HG02571 (cell line): ENCODE data around the gene SH2D4B.

Experiments used
- ATAC-seq: cut with Tn5 transposase; IDR thresholded peaks from one replicate; pipeline ENCODE4 v1.9.1; 2021; ENCODE audit warnings: mild to moderate bottlenecking, moderate library complexity; ENCODE audit not compliant: unreplicated experiment

Gene SH2D4B

DNA sequence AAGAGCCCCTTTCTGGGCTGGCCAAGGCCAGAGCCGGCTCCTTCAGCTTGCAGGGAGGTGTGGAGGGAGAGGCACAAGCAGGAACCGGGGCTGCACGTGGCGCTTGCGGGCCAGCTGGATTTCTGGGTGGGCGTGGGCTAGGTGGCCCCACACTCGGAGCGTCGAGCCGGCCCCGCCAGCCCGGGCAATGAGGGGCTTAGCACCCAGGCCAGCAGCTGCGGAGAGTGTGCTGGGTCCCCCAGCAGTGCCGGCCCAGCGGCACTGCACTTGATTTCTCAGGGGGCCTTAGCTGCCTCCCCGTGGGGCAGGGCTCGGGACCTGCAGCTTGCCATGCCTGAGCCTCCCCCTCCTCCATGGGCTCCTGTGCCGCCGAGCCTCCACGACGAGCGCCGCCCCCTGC, 48.1 kb downstream of the SH2D4B start:
- no peak for ATAC-seq

DNA sequence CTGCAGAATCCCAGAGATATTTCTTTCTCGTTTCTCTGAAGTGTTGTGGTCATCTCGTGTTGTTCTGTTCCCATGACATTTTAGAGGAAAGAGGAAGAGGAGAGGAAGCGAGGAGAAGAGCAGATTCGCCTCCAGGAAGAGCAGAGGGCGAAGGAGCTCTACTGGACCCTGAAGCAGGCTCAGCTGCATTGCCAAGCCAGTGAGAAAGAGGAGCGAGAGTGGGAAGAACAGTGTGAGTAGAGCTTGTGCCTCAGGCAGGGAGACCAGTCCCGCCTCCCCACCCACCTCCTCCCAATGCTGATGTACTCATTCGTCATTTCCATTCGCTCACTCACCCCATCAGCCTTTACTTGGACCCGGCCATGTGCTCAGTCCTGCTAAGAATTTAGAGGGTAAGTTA, 50.8 kb downstream of the SH2D4B start:
- no peak for ATAC-seq

DNA sequence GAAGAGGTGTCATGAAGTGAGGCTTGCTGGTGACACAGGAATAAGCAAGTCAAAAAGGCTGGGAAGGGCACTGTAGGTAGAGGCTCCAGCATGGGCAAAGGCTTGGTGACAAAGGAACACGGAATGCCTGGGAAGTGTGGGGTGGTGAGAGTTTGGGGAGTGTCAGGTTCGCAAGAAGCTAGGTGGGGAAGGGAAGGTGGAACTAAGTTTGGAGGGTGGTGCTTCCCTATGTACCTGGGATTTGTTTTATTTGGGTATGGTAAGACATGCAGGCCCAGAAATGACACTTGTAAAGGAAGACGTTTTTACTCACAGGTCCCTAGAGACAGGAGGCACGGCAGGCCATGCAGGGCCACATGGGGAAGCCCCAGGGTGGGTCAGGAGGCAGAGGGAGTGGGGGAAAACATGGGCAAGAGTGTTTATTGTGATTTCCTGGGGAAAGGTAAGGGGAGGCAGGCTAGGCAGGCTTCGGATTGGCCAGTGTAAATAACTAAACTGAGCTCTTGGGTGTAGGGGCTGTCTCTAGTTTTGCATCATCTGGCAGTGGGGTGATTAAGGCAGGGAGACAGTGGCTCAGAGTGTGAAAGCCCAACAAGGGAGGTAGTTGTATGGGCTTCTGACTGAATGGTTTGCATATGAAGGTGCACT, 52.1 kb downstream of the SH2D4B start:
- peak; percentile 94 for ATAC-seq

DNA sequence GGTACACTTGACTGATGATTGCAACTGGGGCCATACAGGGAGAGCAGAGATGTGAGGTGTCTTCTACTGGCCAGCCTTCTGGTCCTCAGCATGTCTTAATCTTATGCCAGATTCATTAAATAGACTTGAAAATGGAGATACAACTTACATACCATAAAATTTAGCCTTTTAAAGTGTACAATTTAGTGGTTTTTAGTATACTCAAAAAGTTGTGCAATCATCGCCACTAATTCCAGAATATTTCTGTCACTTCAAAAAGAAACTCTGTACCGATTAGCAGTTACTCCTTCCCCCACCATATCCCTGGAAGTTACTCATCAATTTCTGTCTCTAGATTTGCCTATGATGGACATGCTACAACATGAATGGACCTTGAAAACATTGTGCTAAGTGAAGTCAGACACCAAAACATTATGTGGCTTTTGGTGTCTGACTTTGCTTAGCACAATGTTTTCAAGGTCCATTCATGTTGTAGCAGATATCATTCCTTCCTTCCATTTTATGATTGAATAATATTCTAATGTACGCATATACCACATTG, 53.0 kb downstream of the SH2D4B start:
- ATAC-seq, result no peak

DNA sequence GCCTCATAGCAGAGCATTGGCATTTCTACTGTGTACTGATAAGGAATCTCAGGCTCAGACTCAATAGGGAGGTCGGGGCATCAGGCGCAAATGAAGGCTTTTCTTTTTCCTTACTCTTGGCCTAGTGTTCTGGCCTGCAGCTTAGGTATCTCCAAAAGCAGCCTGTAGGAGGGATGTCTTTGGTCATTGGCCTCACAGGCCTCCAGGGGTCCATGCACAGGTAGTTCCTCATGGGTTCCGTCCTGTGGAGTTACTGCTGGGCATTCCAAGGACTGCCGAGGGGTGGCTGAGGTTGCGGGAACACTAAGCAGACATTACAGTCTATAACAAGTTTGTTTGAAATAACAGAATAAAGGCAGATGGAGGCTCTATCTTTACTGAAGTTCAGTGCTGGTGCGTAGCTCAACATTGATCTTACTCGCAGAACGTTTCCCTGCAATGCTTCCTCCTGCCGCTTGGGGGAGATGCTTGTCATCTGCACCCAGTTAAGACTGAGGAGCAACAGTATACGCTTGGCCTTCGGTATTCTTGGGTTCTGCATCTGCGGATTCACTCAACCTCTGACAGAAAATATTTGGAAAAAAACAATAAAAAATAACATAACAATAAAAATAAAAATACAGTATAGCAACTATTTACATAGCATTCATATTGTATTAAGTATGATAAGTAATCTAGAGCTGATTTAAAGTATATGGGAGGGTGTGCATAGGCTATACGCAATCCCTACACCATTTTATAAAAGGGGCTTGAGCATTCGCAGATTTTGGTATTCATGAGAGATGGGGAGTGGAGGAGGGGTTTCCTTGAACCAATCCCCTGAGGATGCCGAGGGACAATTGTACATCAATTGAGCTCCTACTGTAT, 58.9 kb downstream of the SH2D4B start:
- ATAC-seq, result no peak

DNA sequence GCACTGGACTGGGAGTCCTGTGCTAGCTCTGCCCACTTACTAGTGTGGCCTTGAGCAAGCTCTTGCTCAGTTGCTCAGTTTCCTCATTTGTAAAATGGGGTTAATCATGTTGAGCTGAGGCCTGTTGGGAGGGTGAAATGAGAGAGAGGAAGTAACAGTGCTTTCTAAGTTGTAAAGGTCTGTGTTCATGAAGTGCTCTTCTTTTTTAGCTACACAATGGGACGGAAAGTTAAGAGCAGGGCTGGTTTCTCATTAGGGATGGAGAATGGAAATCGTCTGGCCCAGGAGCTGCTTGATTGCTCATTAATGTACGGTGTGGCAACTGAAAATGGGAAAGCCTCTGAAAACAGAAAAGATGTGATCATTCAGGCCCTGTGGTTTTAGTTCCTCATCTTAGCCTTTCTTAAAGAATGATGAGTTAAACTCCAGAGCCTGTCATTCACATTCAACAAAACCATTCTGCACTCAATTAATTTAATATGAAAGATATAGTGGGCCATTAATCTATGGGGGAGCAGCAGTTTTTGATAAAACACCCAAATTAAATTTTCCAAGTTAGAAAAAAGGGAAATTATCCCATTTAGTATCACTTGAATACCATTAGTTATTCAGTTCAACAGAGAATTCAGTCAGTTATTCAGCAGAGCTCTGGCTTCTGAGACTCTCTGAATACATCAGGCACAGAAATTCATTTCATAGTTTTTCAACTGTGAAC, 60.5 kb downstream of the SH2D4B start:
- peak; percentile 58 for ATAC-seq

DNA sequence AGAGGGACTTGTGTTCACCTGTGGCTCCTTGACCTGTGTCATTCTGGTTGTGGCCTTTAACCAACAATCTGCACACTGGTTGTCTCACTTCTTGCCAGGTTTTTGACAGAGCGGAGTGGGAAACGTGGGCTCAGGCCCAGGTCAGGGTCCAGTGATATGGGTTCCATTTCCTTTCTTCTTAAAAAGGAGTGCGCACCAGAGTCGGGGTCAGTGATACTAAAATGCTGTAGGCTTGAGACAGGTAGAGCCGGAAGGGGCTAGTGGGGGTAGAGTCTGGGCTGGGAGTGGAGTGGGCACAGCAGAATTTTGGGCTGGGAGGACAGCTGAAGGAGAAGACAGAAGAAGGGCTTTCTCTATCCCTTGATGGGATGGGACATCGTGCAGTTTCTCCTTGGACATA, 61.2 kb downstream of the SH2D4B start:
- no peak for ATAC-seq

DNA sequence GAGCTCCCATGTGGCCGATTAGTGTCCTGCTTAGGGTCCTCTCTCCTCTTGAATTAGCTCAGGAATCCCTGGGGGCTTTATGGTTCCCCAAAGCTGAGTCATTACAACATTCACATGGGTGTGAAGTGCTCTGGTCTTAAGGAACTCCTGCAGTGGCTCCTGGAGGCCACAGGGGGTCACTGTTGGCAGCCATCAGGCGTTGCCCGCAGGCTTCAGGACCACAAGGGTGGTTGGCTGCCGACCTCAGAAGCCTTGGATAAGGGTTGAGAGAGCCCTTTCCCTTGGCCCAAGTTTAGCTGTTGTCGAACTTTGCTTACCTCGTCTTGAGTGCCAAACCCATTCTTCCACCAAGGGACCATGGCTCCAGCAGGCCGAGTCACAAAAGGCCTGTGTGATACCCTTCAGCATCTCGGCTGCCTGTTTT, 61.7 kb downstream of the SH2D4B start:
- ATAC-seq, result peak; percentile 80

DNA sequence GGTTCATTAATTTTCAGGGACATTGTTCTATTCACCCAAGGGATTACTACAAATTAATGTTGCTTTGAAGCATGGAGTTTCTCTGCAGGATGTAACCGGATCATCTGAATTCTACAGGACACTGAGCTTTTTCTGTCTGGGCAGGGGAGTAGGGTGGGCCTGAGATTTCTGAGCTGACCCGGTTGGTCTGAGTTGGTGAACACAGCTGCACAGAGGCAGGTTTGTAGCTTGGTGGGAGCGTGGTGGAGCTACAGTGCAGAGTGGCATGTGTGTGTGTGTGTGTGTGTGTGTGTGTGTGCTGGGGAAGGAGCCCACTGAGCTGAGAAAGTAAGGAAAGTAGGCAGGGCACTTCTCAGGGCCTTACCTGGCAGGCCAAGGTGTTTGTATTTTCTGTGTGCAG, 62.6 kb downstream of the SH2D4B start:
- ATAC-seq, result no peak

DNA sequence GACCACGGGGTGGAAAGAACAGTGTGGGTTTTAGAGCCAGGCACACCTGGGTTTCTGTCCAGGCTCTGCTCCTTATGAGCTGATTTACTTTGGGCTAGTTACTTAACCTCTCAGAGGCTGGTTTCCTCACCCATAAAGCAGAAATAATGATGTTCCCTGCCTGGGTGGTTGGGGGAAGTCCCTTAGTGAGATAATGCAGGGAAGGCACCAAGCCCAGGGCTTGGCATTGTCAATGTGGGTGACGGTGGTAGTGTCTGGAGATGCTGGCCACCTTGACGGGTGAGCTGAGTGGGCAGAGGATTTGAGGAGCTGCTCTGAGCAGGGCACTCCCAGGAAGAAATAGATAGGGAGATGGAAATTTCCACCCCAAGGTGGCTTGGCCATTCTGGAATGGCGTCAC, 65.2 kb downstream of the SH2D4B start:
- ATAC-seq, result no peak

DNA sequence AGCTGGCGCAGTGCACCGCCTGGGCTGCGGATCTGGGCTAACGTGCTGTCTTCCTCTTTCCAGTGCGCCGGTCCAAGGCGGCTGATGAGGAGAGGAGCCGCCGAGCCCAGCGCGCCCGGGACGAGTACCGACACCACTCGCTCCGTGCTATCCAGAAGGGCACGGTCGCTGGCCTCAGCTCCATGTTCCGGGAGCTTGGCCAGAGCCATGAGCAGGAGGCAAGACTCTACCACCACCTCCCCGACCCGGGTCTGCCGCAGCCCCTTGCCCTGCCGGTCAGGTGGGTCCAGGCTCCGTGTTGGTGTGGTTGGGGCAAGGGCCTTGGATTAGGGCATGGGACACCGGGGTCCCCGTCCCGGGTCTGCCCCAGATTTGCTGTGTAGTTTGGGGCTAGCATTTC, 65.8 kb downstream of the SH2D4B start:
- ATAC-seq, result no peak

DNA sequence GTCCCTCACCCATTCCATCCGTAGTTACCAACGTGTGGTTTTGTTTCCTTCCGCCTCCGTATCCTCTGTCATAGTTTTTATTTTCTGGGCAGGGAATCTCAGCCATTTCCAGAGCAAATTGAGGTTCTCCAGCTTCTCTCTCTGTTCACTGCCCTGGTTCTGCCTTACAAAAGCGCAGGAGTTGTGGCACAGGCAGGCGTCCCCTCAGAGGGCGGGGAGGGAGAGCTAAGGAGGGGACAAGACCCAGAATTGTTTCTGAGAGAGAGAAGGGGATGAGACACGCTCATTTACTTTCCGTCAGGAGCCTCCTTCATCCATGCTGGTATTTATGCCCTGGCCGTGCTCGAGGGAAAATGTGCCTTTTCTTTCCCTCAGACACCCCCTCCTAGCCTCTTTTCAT, 71.0 kb downstream of the SH2D4B start:
- ATAC-seq, result no peak

DNA sequence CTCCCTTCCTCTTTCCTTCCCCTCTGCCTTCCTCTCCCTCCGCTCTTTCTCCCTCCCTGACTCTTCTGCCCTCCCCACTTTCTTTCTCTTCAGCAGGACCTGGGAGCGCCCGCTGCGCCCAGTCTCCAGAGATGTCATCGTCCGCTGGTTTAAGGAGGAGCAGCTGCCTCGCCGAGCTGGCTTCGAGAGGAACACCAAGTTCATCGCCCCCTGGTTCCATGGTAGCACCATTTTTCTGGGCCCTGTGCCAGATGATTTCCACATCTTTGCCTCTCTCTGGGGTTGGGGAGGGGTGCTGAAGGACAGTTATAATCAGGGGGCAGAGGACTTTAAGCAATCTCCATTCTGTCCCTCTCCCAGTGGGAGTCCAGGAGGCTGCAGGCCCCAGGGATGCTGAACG, 71.6 kb downstream of the SH2D4B start:
- ATAC-seq, result no peak

DNA sequence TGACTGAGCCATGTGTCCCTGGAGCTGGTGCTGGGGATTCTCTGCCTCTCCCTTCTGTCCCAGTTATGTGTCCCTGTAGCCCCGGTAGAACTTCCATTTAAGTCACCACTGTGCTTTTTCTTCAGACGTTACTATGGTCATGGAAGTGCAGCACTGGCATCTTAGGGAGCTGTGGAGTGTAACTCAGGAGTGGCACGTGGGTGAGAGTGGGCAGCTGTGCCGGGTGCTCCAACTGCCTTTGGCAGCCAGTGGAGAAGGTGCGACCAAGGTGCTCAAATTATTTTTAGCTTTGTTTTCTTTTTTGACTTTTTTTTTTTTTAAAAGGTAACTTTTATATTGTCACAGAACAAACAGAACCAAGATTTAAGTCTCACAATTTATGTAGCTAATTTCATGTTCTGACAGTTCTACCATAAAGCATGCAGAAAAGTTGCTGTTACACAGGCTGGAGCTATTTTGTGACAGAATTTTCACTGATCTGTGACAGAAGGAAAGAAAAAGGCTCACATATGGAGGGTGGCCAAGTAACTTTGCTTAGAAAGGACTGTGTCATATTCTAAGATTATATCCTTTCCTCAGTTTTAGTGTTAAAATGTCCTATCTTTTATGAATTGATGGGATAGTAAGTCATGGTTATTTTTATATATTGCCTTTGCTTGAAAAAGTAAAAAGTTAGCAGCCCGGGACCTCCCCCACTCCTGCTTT, 73.9 kb downstream of the SH2D4B start:
- ATAC-seq, result no peak

DNA sequence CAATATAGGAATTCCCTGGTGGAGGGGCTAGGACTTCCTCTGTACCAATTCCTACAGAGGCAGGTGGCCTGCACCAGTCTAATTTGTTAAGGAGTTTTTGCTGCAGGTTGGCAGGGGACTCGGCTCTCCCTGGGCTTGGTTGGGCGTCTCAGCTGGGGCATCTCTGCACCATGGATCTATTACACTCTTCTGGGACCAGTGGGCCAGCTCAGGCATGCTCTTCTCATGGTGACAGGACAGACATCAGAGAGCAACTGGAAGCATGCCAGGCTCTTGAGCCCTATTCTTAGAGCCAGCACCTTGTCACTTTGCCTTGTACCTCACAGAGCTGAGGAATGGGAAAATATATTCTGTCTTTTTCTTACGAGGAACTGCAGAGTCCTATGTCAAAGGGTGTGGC, 74.6 kb downstream of the SH2D4B start:
- no peak for ATAC-seq

DNA sequence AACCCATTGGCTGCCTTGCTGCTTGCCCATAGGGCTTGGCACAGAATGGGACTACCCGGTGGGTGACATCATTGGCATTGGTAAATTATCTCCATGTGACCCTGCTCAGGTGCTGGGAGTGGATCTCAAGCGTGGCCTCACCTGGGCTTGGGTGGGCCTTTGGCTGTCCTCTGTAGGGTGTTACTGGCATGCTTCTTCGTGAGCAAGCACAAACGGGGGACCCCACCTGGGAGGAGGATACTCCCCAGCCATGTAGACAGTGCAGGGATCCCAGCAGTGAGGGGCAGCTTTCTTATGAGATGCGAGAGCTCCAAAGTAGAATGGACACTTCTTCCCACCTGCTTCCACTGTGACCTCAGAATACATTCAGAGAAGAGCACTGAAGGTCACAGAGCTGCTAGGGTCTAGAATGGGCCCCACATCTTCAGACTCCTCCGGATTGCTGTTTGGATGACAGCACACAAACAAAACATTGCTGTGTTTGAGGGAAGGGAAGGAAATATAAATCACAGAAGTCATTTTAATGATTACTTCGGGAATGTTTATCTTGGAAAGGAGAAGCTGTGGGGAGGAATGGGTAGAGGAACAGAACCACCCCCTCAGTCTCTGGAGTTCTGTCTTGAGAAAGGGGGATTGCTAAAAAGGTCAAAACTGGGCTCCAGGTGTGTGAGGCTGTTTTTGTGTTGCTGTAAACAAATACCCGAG, 75.9 kb downstream of the SH2D4B start:
- ATAC-seq, result no peak

DNA sequence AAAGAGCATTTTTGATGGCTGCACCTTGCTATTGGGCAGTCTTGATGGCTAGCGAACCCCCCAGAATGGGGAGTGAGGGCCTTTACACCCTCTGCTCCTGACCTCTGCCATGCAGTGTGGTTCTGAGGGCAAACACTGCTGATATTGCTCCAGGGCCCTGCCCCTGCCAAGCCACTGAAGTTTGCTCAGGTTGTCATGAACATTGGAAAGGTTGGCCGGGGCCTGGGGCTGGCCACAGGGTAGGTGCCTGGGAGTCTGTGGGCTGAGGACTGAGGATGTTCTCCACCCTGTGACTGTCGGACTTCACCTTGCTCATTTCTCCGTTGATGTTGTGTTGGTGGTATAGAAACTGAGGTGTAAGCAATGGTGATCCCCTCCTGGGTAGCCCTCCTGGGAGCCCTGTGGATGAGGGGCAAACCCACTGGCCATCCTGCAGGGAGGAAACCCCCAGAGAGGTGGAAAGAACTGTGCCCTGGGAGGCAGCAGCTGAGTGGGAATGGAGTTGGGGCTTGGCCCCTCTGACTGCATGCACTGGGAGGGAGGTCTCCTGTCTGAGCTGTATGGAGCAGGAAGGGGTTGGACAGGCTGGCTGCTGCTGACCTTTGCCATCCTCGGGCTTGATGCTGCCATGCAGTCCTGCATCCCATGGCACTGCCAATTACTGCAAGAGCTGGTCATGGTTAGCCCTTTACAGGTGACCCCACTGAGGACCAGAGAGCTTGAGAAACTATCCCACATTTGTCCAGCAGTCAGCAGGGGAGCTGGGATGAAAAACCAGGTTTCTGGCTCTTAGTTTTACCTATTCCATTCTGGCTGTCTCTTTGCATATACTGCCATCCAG, 77.1 kb downstream of the SH2D4B start:
- no peak for ATAC-seq

DNA sequence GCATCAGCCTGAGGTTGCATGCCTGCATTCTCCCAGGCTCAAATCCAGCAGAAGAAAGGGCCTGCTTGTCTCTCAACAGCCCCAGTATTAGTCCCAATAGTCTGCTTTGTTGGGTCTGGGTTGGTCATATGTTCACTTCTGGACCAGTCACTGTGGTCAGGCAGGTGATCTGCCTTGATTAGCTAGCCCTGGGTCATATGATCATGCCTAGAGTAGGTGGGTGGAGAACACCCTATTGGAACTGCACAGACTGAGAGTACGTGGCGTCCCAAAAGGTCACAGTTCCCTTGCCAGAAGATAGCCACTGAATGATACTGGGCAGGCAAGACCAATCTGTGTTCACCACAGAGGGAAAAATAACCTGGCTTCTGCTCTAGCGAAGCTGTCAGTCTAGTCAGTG, 80.1 kb downstream of the SH2D4B start:
- ATAC-seq, result no peak

DNA sequence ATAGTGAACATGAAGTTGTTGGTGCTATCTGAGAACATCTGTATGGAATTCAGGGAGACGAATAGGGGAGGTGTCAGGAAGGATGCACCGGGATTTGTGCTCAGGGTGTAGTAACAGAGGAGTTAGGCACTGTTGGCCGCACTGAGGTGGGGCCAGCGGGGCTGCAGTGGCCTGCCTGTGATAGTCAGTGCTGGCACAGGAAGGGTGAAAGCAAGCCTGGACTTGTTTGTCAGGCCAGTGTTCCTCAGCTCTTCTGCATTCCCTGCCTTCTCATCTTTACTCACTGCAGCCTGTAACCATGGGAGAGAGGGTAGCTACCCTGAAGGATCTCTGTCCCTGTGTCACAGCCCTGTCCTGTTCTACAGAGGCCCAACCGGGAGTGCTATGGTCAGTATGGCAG, 81.3 kb downstream of the SH2D4B start:
- no peak for ATAC-seq
